Hematopoietic multipotent progenitor cell (in vitro differentiated cells): ENCODE measurements around the gene CD46. TPM values are rescaled to one million over a fixed set of nuclear protein-coding genes. Genes with fewer than 3 reads are reported as not detected.

Source experiments
- DNase-seq, 3 donors: peaks; one replicate each; pipeline ENCODE4 v3.0.0-alpha.2; 2011 to 2015; ENCODE audit warnings: low read depth in 2 of 3, low spot score in 2 of 3
- small RNA-seq: library from RNA; depleted of rRNA; stranded (forward); fragments of <200 nt; gene quantifications from one replicate; pipeline ENCODE3, GENCODE V24; 2012
- total RNA-seq: library from RNA; depleted of rRNA; stranded (reverse); fragments of >200 nt; gene quantifications from one replicate; pipeline ENCODE4 v1.2.3, GENCODE V29; 2012

CD46 gene
- total RNA-seq, 1 donor, result 38.5 TPM

GRCh38 chr1:207844371-207844770 lies 92.5 kb downstream of the CD46 start:
- DNase-seq, result peak in 1 of 3 donors; percentile 58

Small RNA genes within 50 kb of the gene (small RNA-seq; reads per million reads assigned to genes)
- not detected for gene RNA5SP534

Other genes starting within 250 kb of the CD46 start
- under 0.01 TPM for gene CR1L, start 106.9 kb upstream of the CD46 start, total RNA-seq
- gene CD34, start 159.1 kb downstream of the CD46 start, total RNA-seq, result 126 TPM